Activated CD4-positive, CD25-positive, alpha-beta regulatory T cell treated with anti-CD3 and anti-CD28 coated beads, Interleukin-2, amount 50 U/mL, for 16 hours (primary cell): ENCODE measurements around the gene CENPN.
A peak's percentile ranks its signal among the peaks of the same experiment; 100 is the strongest.

Experiments used
- DNase-seq: peaks from one replicate; pipeline ENCODE4 v3.0.0-alpha.2; 2020; ENCODE audit warnings: low read depth, low spot score

The CENPN gene

GRCh38 chr16:81077076-81077940, 70.3 kb downstream of the CENPN start, which contains the start of gene C16orf46:
Gene C16orf46 (minus strand): TSS chr16:81077238. CDS start chr16:81063955, 13,283 bp downstream.
- peak; percentile 91 for DNase-seq

DNA sequence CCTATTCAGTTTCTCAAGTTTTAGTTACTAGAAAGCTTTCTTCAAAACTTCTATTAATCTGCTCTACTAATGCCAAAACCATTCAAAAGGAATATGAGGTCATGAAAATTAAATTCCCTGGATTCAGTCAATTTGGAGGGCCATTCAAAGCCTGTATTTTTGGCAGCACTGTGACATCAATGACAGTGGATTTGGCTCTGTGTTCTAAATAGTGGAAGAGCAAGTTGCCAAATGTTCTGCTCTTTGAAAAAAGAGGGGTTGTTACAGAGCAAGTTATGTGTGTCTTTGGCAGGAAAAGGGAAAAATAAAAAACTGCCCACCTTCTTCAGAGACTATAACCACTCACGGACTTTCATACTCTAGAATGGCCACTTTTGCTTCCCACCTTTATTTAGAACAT, 73.2 kb downstream of the CENPN start:
- no peak for DNase-seq

DNA sequence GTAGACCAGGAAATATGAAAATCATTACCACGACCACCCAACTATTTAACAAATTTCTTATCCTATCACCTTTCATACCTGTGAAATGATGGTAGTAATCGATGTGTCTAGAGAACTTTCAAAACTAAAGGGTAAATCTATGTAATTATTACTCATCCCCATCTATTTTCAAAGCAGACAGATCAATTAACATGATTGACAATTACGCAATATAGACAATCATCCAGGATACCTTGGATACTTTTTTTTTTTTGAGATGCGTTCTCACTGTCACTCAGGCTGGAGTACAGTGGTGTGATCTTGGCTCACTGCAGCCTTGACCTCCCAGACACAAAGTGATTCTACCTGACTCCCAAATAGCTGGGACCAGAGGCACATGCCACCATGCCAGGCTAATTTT, 74.0 kb downstream of the CENPN start:
- DNase-seq, result no peak
